ENCODE measurements around the gene AGA.

DNA sequence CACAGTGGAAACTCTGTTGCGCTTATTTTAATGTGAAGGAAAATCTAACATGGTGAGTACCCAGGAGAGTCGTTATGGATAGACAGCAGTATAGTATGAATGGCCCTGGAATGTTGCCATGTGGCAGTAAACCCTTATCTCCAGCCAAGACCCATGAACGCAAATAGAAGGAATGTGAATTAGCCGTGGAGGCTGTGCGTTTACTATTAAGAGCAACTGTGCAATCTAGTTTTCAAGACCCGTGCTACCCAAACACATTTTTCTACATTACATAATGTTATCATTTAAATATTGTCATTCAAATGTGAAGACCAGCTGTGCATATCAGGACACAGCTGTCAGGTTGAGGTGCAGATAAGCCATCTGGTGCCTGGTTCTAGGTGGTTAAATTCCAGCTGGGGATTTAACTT, 13.3 kb upstream of the AGA start:
- TF ChIP-seq EZH2 (IDR thresholded peaks at IDR 0.05) (no peak), POLR2AphosphoS5 (IDR thresholded peaks at IDR 0.05; ENCODE audit: low read depth, low read length) (no peak), SP1 (IDR thresholded peaks at IDR 0.05; ENCODE audit: low read depth) (no peak), ELF1 (IDR thresholded peaks at IDR 0.05; ENCODE audit: borderline replicate concordance, low read depth) (no peak), POLR2A (IDR thresholded peaks at IDR 0.05; ENCODE audit: borderline replicate concordance, extremely low read depth, insufficient read depth, insufficient read length) (no peak), CEBPB (IDR thresholded peaks at IDR 0.05; ENCODE audit: low read depth) (no peak), SIN3A (IDR thresholded peaks at IDR 0.05; ENCODE audit: low read depth) (no peak), ZNF274 (IDR thresholded peaks at IDR 0.05; ENCODE audit: low read depth, low read length) (no peak), EGR1 (IDR thresholded peaks at IDR 0.05; ENCODE audit: low read depth) (no peak), RAD21 (IDR thresholded peaks at IDR 0.05; ENCODE audit: low read depth) (no peak), EZH2phosphoT487 (IDR thresholded peaks at IDR 0.05; ENCODE audit: borderline replicate concordance) (no peak)
- TF ChIP-seq, protein P1, sequence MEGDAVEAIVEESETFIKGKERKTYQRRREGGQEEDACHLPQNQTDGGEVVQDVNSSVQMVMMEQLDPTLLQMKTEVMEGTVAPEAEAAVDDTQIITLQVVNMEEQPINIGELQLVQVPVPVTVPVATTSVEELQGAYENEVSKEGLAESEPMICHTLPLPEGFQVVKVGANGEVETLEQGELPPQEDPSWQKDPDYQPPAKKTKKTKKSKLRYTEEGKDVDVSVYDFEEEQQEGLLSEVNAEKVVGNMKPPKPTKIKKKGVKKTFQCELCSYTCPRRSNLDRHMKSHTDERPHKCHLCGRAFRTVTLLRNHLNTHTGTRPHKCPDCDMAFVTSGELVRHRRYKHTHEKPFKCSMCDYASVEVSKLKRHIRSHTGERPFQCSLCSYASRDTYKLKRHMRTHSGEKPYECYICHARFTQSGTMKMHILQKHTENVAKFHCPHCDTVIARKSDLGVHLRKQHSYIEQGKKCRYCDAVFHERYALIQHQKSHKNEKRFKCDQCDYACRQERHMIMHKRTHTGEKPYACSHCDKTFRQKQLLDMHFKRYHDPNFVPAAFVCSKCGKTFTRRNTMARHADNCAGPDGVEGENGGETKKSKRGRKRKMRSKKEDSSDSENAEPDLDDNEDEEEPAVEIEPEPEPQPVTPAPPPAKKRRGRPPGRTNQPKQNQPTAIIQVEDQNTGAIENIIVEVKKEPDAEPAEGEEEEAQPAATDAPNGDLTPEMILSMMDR (IDR thresholded peaks at IDR 0.05 in 2 of 3, conservative IDR thresholded peaks at IDR 0.05 in 1 of 3; ENCODE audit: borderline replicate concordance in 1 of 3, insufficient read depth in 1 of 3, low read depth in 2 of 3, low read length in 2 of 3): no peak
- TF ChIP-seq, protein P2, sequence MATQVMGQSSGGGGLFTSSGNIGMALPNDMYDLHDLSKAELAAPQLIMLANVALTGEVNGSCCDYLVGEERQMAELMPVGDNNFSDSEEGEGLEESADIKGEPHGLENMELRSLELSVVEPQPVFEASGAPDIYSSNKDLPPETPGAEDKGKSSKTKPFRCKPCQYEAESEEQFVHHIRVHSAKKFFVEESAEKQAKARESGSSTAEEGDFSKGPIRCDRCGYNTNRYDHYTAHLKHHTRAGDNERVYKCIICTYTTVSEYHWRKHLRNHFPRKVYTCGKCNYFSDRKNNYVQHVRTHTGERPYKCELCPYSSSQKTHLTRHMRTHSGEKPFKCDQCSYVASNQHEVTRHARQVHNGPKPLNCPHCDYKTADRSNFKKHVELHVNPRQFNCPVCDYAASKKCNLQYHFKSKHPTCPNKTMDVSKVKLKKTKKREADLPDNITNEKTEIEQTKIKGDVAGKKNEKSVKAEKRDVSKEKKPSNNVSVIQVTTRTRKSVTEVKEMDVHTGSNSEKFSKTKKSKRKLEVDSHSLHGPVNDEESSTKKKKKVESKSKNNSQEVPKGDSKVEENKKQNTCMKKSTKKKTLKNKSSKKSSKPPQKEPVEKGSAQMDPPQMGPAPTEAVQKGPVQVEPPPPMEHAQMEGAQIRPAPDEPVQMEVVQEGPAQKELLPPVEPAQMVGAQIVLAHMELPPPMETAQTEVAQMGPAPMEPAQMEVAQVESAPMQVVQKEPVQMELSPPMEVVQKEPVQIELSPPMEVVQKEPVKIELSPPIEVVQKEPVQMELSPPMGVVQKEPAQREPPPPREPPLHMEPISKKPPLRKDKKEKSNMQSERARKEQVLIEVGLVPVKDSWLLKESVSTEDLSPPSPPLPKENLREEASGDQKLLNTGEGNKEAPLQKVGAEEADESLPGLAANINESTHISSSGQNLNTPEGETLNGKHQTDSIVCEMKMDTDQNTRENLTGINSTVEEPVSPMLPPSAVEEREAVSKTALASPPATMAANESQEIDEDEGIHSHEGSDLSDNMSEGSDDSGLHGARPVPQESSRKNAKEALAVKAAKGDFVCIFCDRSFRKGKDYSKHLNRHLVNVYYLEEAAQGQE (IDR thresholded peaks at IDR 0.05; ENCODE audit: low read depth): no peak
- TF ChIP-seq, protein P3, sequence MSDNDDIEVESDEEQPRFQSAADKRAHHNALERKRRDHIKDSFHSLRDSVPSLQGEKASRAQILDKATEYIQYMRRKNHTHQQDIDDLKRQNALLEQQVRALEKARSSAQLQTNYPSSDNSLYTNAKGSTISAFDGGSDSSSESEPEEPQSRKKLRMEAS (IDR thresholded peaks at IDR 0.05): no peak
